Glomerular endothelial cell (primary cell): Measurements from ENCODE around the gene PLIN5. TPM values are rescaled to one million over a fixed set of nuclear protein-coding genes. Genes with fewer than 3 reads are reported as not detected.
"Not testable (repeated sequence)": the region's sequence is repeated elsewhere in the genome, so short reads cannot be mapped to it uniquely, and the experiment has no call there.

Source experiments
- DNase-seq: peaks from one replicate; pipeline ENCODE4 v3.0.0-alpha.2; 2011; ENCODE audit warnings: low read depth, low spot score; ENCODE audit errors: extremely low read depth
- total RNA-seq: library from RNA; depleted of rRNA; stranded (reverse); fragments of >200 nt; gene quantifications from 2 replicates; pipeline ENCODE4 v1.2.3, GENCODE V29; 2015

The PLIN5 gene
- total RNA-seq, 1 donor from 2014 or later = 0.41 TPM

DNA sequence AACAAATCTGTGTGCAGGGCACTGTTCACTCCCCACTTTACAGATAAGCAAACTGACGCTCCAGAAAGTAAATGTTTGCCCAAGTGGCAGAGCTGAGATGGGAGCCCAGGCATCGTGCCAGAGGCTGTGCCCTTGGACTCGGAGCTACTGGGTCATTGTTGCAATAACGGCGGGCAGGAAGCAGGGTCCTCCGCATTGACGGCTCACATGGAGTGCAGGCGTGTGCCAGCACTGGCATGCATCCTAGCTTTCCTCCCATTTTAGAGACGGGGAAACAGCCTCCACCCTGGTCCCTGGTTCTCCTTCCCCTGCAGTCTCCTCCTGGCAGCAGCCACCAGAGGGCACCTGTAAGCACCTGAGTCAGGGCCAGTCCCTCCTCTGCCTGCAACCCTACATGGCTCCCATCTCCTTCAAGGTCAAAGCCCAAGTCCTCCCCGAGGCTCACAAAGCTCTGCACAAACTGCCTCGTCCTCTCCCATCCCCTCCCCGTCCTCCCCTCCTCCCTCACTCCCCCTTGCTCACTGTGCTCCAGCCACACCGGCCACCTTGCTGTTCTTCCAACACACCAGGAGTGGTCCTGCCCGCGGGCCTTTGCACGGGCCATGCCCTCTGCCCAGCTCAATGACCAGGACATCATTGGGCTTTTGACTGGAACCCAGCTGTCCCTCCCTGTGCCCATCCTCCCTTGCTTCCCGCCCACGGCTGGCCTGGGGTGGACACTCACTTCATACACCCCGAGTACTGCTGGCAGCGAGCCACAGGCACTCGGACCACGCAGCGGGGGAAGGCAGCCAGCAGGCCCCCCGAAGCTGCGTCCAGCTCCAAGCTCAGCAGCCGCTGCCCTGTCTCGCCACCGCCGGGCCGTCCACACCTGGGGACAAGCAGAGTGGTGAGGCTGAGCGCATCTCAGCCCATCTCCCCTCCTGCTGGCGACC lies 12.5 kb upstream of the PLIN5 start:
- DNase-seq = no peak

GRCh38 chr19:4543842-4544647 lies 9.0 kb upstream of the PLIN5 start:
- DNase-seq = no peak

- no peak for DNase-seq
Observed at GRCh38 chr19:4542896-4543841, 8.1 kb upstream of the PLIN5 start.

- not testable (repeated sequence) for DNase-seq
Observed at GRCh38 chr19:4541806-4542145, 6.8 kb upstream of the PLIN5 start.

GRCh38 chr19:4541114-4541805 lies 6.2 kb upstream of the PLIN5 start:
- no peak for DNase-seq

DNA sequence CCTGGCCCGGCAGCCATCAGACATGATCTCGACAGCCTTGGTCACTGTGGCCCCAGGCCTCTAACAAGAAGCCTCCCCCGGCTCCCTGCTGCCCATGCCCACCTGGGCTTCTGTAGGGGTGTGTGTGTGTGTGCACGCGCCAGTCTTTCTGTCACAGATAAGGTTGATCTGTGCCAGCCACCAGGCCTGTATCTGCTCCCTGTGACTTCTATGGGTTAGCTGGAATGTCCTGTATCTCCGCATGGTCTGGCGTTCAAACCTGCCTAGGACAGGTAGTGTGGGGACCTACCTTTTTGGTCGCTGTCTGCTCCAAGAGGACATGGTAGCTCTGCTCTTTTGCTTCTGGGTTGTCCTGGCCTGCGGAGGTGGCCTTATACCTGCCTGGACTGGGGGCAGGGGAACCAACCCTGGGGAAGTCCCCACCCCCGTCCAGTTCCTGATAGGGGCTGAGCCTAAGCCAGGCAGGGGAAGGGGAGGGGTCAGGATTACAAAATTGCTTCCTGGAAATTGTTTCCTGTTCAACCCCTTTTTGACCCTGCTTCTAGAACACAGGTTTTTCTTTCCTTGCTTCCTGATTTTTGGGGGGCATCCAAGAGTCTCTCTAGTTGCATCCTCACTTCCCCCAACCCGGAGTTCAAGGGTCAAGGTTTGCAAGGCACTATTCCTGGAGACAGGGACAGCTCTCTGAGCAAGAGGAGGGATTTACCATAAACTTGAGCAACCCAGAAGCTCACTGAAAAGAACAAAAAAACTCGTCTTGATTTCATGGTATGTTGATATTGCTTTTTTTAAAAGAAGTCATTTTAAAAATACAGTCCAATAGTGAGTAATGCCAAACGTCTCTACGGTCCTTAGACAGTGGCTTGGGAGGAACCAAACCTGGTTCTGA lies 4.9 kb upstream of the PLIN5 start, which contains the start of gene LRG1:
Gene LRG1, minus strand, starts transcription at position 344 of the 889 bp plus-strand sequence. Its CDS starts 23 bp downstream, at position 321.
- DNase-seq = no peak

DNA sequence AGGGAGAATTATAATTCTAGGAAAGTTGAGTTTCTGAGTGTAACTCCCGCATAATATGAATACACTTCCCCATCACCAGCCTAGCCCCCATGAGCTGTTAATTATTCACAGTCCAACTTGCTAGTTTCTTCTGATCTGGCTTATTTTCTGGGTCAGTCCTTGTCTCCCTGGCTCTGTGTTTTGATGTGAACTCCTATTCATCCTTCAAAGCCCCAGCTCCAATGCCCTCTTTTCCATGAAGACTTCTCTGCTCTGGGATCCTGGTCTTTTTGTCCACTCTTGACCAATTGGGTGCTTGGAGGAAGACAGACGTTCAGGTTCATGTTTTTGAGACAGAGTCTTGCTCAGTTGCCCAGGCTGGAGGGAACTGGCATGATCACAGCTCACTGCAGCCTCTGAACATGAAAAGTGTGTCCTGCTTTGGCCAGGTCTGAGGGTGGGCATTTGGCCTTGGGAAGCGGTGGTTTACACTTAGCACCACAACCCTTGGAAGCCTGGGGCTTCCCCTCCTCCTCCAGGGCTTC lies 4.2 kb upstream of the PLIN5 start:
- DNase-seq = no peak

- DNase-seq = no peak
Observed at GRCh38 chr19:4538601-4538954, 3.6 kb upstream of the PLIN5 start.

DNA sequence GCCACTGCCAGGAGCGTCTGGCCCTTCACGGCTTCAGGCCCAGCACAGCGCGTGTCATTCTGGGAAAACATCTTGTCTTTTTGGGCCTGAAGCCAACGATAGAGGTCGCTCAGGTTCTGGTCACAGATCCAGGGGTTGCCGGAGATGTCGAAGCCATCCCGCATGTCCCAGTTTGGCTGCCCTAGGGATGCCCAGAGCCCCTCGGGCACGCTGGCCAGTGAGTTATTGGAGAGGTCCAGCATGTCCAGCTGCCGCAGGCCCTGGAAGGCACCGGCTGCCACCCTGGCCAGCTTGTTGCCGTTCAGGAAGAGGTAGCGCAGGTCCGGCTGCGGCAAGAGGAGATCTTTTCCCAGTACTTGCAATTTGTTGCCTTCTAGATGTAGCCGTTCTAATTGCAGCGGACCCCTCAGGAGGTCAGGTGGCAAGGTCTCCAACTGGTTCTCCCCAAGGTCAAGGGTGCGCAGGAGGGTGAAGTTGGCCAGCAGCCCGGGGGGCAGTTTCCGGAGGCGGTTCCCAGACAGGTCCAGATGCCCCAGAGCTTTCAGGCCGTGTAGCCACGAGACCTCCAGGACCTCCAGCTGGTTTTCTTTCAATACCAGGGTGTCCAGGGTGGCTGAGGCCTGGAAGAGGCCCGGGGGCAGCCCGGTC lies 3.1 kb upstream of the PLIN5 start:
- no peak for DNase-seq

DNA sequence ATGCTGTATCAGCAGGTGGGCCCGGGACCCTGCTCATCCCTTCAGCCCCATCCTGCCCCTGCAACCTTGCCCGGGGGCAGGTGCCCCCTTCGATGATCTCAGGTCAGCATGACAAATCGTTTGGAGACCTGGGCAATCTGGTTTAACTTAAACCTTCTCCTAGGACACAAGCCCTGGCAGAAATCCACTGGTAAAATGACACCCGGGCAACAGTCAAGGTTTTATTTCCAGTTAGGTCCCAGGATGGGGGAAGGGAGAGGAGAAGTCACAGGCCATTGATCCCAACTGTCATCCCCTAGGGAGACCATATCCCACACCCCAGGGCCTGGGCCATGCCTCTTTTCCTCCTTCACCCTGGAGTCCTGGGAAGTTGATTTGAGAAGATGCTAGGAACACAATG lies 1.8 kb upstream of the PLIN5 start:
- DNase-seq = no peak

GRCh38 chr19:4533835-4534424 lies 1.1 kb downstream of the PLIN5 start:
- DNase-seq = no peak

- no peak for DNase-seq
Observed at GRCh38 chr19:4533334-4533733, 1.7 kb downstream of the PLIN5 start.

DNA sequence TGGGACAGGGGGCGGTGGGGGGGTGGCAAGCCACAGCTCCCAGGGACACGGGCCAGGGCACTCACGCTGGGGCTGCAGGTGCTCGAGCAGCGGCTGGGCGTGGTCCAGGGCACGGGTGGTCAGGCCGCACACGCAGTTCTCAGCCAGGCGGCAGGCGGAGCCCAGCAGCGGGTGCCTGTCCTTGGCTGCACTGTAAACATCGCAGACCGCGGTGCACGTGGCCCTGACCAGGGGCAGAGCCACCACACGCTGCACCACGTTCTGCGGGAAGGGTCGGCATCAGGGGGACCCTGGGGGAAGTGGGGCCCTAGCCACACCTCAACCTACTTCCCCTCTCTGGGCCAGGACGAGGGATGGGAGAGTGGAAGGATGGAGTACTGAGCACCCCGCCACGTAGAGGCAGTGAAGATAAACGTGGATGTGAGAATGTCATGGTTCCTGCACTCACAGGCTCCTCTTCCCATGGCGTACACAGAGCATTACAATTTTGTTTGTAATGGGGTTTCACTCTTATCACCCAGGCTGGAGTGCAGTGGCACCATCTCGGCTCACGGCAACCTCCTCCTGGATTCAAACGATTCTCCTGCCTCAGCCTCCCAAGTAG lies 3.4 kb downstream of the PLIN5 start:
- DNase-seq = no peak

GRCh38 chr19:4529924-4530522 lies 5.0 kb downstream of the PLIN5 start:
- no peak for DNase-seq

DNA sequence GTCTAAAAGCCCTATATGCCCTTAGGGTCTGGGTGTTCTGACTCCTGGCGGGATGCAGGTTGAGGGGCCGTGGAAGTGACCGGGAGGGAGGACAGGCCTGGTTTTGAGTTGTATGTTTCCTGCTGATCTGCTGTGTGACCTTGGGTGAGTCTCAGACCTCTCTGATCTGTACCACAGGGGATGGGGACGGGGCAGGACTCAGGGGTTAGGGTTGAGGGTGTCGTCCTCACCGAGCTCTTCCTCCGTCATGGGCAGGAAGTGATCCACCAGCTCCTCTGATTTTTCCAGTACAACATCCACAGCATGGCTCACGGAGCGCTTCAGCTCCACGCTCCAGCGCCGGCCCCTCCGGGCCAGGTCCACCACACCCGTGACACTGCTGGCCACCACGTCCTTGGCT lies 6.2 kb downstream of the PLIN5 start:
- no peak for DNase-seq

DNA sequence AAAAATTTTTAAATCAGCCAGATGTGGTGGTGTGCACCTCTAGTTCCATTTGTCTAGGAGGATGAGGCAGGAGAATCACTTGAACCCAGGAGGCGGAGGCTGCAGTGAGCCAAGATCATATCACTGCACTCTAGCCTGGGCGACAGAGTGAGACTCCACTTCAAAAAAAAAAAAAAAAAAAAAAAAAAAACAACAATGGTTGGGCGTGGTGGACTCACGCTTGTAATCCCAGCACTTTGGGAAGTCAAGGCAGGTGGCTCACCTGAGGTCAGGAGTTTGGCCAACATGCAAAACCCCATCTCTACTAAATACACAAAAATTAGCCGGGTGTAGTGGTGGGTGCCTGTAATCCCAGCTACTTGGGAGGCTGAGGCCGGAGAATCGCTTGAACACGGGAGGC lies 7.6 kb downstream of the PLIN5 start:
- not testable (repeated sequence) for DNase-seq

- DNase-seq = no peak
Observed at GRCh38 chr19:4525563-4526002, 9.4 kb downstream of the PLIN5 start.
